ENCODE data around the gene LBH.

Gene LBH

GRCh38 chr2:30235859-30236535, 4.7 kb downstream of the LBH start:
- no peak for DNase-seq

- DNase-seq: no peak
Measured at GRCh38 chr2:30236591-30237238, 5.4 kb downstream of the LBH start.

- no peak for DNase-seq
Measured at GRCh38 chr2:30237239-30237965, 6.1 kb downstream of the LBH start.

- DNase-seq: no peak
Measured at GRCh38 chr2:30237966-30238800, 6.8 kb downstream of the LBH start.

GRCh38 chr2:30239308-30239985, 8.1 kb downstream of the LBH start:
- peak; percentile 74 for DNase-seq

- no peak for DNase-seq
Measured at GRCh38 chr2:30239986-30240752, 8.8 kb downstream of the LBH start.

- DNase-seq: no peak
Measured at GRCh38 chr2:30243231-30243630, 11.9 kb downstream of the LBH start.

- DNase-seq: no peak
Measured at GRCh38 chr2:30245364-30245763, 14.0 kb downstream of the LBH start.

GRCh38 chr2:30248791-30249190, 17.5 kb downstream of the LBH start:
- DNase-seq: no peak

- no peak for DNase-seq
Measured at GRCh38 chr2:30249354-30249753, 18.0 kb downstream of the LBH start.

- DNase-seq: no peak
Measured at GRCh38 chr2:30250421-30250820, 19.1 kb downstream of the LBH start.

- no peak for DNase-seq
Measured at GRCh38 chr2:30252723-30253701, 21.7 kb downstream of the LBH start.

- no peak for DNase-seq
Measured at GRCh38 chr2:30253873-30254684, 22.7 kb downstream of the LBH start.

- no peak for DNase-seq
Measured at GRCh38 chr2:30254685-30255001, 23.3 kb downstream of the LBH start.

- DNase-seq: no peak
Measured at GRCh38 chr2:30255026-30255425, 23.7 kb downstream of the LBH start.

- peak; percentile 3 for DNase-seq
Measured at GRCh38 chr2:30255466-30256408, 24.4 kb downstream of the LBH start.

- no peak for DNase-seq
Measured at GRCh38 chr2:30257266-30258214, 26.2 kb downstream of the LBH start.
